ENCODE measurements around the gene SCYL1.

The SCYL1 gene

DNA sequence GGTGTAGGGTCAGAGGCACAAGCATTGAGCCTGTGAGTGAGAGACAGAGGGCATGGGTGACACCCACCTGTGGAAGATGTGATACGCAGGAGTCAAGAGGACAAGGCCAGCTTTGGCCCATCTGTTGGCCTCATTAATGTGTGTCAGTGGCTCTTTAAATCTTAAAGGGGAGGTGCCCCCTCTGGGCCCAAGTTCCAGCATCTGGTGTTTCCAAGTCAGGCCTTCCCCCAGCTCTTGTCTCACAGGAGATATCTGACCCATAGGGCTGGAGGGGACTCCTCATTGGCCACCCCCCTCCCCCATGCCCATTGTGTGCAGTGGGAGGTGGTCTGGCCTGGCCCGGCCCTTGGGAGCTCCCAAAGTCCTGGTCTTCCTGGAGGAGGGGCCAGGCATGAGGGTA is 61.8 kb downstream of the SCYL1 start:
- TF ChIP-seq, protein P1, sequence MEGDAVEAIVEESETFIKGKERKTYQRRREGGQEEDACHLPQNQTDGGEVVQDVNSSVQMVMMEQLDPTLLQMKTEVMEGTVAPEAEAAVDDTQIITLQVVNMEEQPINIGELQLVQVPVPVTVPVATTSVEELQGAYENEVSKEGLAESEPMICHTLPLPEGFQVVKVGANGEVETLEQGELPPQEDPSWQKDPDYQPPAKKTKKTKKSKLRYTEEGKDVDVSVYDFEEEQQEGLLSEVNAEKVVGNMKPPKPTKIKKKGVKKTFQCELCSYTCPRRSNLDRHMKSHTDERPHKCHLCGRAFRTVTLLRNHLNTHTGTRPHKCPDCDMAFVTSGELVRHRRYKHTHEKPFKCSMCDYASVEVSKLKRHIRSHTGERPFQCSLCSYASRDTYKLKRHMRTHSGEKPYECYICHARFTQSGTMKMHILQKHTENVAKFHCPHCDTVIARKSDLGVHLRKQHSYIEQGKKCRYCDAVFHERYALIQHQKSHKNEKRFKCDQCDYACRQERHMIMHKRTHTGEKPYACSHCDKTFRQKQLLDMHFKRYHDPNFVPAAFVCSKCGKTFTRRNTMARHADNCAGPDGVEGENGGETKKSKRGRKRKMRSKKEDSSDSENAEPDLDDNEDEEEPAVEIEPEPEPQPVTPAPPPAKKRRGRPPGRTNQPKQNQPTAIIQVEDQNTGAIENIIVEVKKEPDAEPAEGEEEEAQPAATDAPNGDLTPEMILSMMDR (IDR thresholded peaks at IDR 0.05; ENCODE audit: extremely low read depth, missing control alignments) = no peak

More for the DNA sequence above, 61.8 kb downstream of the SCYL1 start:
- no peak for DNase-seq (ENCODE audit: low spot score)

Measured in GM20000 (cell line).